Fibroblast of peridontal ligament (primary cell): ENCODE results near the gene KIAA0513.
"Not testable (repeated sequence)": the region's sequence is repeated elsewhere in the genome, so short reads cannot be mapped to it uniquely, and the experiment has no call there.

Experiments used
- DNase-seq: peaks from one replicate; pipeline ENCODE4 v3.0.0-alpha.2; 2010; ENCODE audit errors: extremely low read depth

The KIAA0513 gene

GRCh38 chr16:85028685-85029407 lies 1.3 kb downstream of the KIAA0513 start:
- DNase-seq, result peak; percentile 61

- no peak for DNase-seq
Measured at GRCh38 chr16:85029408-85029784, 1.8 kb downstream of the KIAA0513 start.

GRCh38 chr16:85029981-85030401 lies 2.4 kb downstream of the KIAA0513 start:
- no peak for DNase-seq

GRCh38 chr16:85031451-85031850 lies 3.9 kb downstream of the KIAA0513 start:
- DNase-seq, result no peak

- DNase-seq, result not testable (repeated sequence)
Measured at GRCh38 chr16:85032187-85032586, 4.6 kb downstream of the KIAA0513 start.

- no peak for DNase-seq
Measured at GRCh38 chr16:85033171-85033570, 5.6 kb downstream of the KIAA0513 start.

GRCh38 chr16:85034591-85035433 lies 7.2 kb downstream of the KIAA0513 start:
- DNase-seq, result no peak

- no peak for DNase-seq
Measured at GRCh38 chr16:85036236-85037049, 8.8 kb downstream of the KIAA0513 start.

- DNase-seq, result peak; percentile 54
Measured at GRCh38 chr16:85037050-85037410, 9.4 kb downstream of the KIAA0513 start.

GRCh38 chr16:85037721-85038120 lies 10.1 kb downstream of the KIAA0513 start:
- DNase-seq, result no peak

GRCh38 chr16:85040685-85041084 lies 13.1 kb downstream of the KIAA0513 start:
- DNase-seq, result no peak

- no peak for DNase-seq
Measured at GRCh38 chr16:85041219-85042166, 13.9 kb downstream of the KIAA0513 start.

GRCh38 chr16:85042167-85042526 lies 14.6 kb downstream of the KIAA0513 start:
- no peak for DNase-seq

GRCh38 chr16:85042606-85043005 lies 15.0 kb downstream of the KIAA0513 start:
- no peak for DNase-seq

- DNase-seq, result no peak
Measured at GRCh38 chr16:85045077-85045476, 17.5 kb downstream of the KIAA0513 start.

GRCh38 chr16:85045641-85046471 lies 18.3 kb downstream of the KIAA0513 start:
- no peak for DNase-seq

GRCh38 chr16:85046472-85046916 lies 18.9 kb downstream of the KIAA0513 start:
- no peak for DNase-seq

GRCh38 chr16:85046931-85047866 lies 19.6 kb downstream of the KIAA0513 start:
- no peak for DNase-seq

GRCh38 chr16:85047867-85048455 lies 20.4 kb downstream of the KIAA0513 start:
- no peak for DNase-seq
